GM23248 (cell line): ENCODE data around the gene UST. TPM values are rescaled to one million over a fixed set of nuclear protein-coding genes. Genes with fewer than 3 reads are reported as not detected.

Experiments used
- DNase-seq: peaks from one replicate; pipeline ENCODE4 v3.0.0-alpha.2; 2015
- H2AFZ ChIP-seq: fragments of 200-600 bp; sonication (generic); 2 replicates; pipeline ENCODE4 v1.6.1; 2016; ENCODE audit warnings: antibody characterized with exemption
- H3F3A ChIP-seq: fragments of 200-600 bp; sonication (generic); 2 replicates; pipeline ENCODE4 v1.6.1; 2016; ENCODE audit warnings: mild to moderate bottlenecking, antibody characterized with exemption, mixed run types; ENCODE audit not compliant: insufficient read depth
- H3K27ac ChIP-seq: fragments of 200-600 bp; sonication (generic); 2 replicates; pipeline ENCODE4 v1.5.1; 2016; ENCODE audit warnings: mild to moderate bottlenecking
- H3K27me3 ChIP-seq: fragments of 200-600 bp; sonication (generic); replicated peaks from 2 replicates; pipeline ENCODE4 v1.6.1; 2016; ENCODE audit warnings: mild to moderate bottlenecking; ENCODE audit not compliant: insufficient read depth
- H3K36me3 ChIP-seq: fragments of 200-600 bp; sonication (generic); 2 replicates; pipeline ENCODE4 v1.6.1; 2016; ENCODE audit warnings: low read depth, mild to moderate bottlenecking
- H3K4me1 ChIP-seq: fragments of 200-600 bp; sonication (generic); 2 replicates; pipeline ENCODE4 v1.6.1; 2016; ENCODE audit warnings: mild to moderate bottlenecking; ENCODE audit not compliant: insufficient read depth
- H3K4me2 ChIP-seq: fragments of 200-600 bp; sonication (generic); one replicate; pipeline ENCODE4 v1.6.1; 2016; ENCODE audit warnings: mild to moderate bottlenecking; ENCODE audit not compliant: unreplicated experiment
- H3K4me3 ChIP-seq: fragments of 200-600 bp; sonication (generic); 2 replicates; pipeline ENCODE4 v1.5.1; 2016; ENCODE audit warnings: mild to moderate bottlenecking
- H3K79me2 ChIP-seq: fragments of 200-600 bp; sonication (generic); 2 replicates; pipeline ENCODE4 v1.6.1; 2016; ENCODE audit warnings: mild to moderate bottlenecking; ENCODE audit not compliant: insufficient read depth
- H3K9ac ChIP-seq: fragments of 200-600 bp; sonication (generic); 2 replicates; pipeline ENCODE4 v1.6.1; 2016; ENCODE audit warnings: mild to moderate bottlenecking
- H3K9me2 ChIP-seq: fragments of 200-600 bp; sonication (generic); 2 replicates; pipeline ENCODE4 v1.6.1; 2016; ENCODE audit warnings: mixed run types, mild to moderate bottlenecking, moderate library complexity; ENCODE audit not compliant: insufficient read depth
- H3K9me3 ChIP-seq: fragments of 200-600 bp; sonication (generic); one replicate; pipeline ENCODE4 v1.6.1; 2017; ENCODE audit warnings: low read depth
- H4K20me1 ChIP-seq: fragments of 200-600 bp; sonication (generic); 2 replicates; pipeline ENCODE4 v1.6.0; 2016; ENCODE audit not compliant: insufficient read depth
- EZH2 ChIP-seq: fragments of 200-600 bp; sonication (generic); IDR thresholded peaks from 2 replicates; pipeline ENCODE4 v1.6.1; 2018; ENCODE audit warnings: antibody characterized with exemption, mild to moderate bottlenecking; ENCODE audit not compliant: insufficient read depth, poor library complexity, severe bottlenecking
- EZH2phosphoT487 ChIP-seq: fragments of 200-600 bp; sonication (generic); IDR thresholded peaks from 2 replicates; pipeline ENCODE4 v1.6.1; 2018; ENCODE audit warnings: antibody characterized with exemption, moderate library complexity, mild to moderate bottlenecking, low read depth; ENCODE audit not compliant: insufficient read depth
- WGBS, 2 experiments: methylation state at CpG; one replicate each; pipeline ENCODE4 v1.1.6; 2015 to 2017; ENCODE audit warnings: low lambda C conversion rate in 2 of 2, low coverage in 1 of 2; ENCODE audit errors: missing lambda C conversion rate in 2 of 2; 5-methylcytosine and 5-hydroxymethylcytosine counted together
- in situ Hi-C: fragments of 300-500 bp; cut with MboI; formaldehyde crosslinking; loops from 2 replicates; pipeline ENCODE4 v1.15.0; 2020
- polyA plus RNA-seq: library from polyadenylated mRNA; unstranded; fragments of >200 nt; fragmentation: Nextera tagmentation; extraction: Ambion mirVana; gene quantifications from 2 replicates; pipeline ENCODE4 v1.2.1, GENCODE V29; 2016
- total RNA-seq: library from RNA; depleted of rRNA; stranded (reverse); fragments of >200 nt; shearing (Covaris generic); gene quantifications from 2 replicates; pipeline ENCODE4 v1.2.3, GENCODE V29; 2014

The UST gene
- total and polyA plus RNA-seq, 2 experiments from 2014 or later = 10.1 to 23.3 TPM

- no peak for DNase-seq
- H3K4me1 ChIP-seq = peaks cover 23% of the 10 kb centered on the region
- no peak overlapping the region for H3K4me2 ChIP-seq
- 87 to 88% methylated on average over 5 of the region's 5 CpGs for WGBS, 2 experiments
- peaks cover 12% of the 10 kb centered on the region for H3F3A ChIP-seq
- no peak overlapping the region for H3K4me3 ChIP-seq
- H3K27ac ChIP-seq = no peak overlapping the region
- no peaks in the 10 kb centered on the region for H3K36me3 ChIP-seq
- no peaks in the 10 kb centered on the region for H3K27me3 ChIP-seq
- TF ChIP-seq EZH2 = no peak
- TF ChIP-seq EZH2phosphoT487 = no peak
- no peaks in the 10 kb centered on the region for H3K9me3 ChIP-seq
- H3K9ac ChIP-seq = no peak overlapping the region
- H2AFZ ChIP-seq = no peak overlapping the region
- in situ Hi-C loops = no loop called here
- no peaks in the 10 kb centered on the region for H3K9me2 ChIP-seq
- peaks cover 9% of the 10 kb centered on the region for H4K20me1 ChIP-seq
- H3K79me2 ChIP-seq = peaks cover 59% of the 10 kb centered on the region
Measured at GRCh38 chr6:148840256-148840655, 93.4 kb downstream of the UST start.

- Histone ChIP-seq H3K4me3 (no peak overlapping the region), H3K9me2 (no peaks in the 10 kb centered on the region), H3K27ac (no peak overlapping the region), H3K79me2 (peaks cover 65% of the 10 kb centered on the region), H3K4me1 (peaks cover 3% of the 10 kb centered on the region), H3K27me3 (no peaks in the 10 kb centered on the region), H3F3A (no peaks in the 10 kb centered on the region), H4K20me1 (peaks cover 6% of the 10 kb centered on the region), H3K9ac (no peak overlapping the region), H3K36me3 (no peaks in the 10 kb centered on the region), H3K4me2 (no peak overlapping the region), H3K9me3 (no peaks in the 10 kb centered on the region), H2AFZ (no peak overlapping the region)
- 60 to 67% methylated on average over 12 of the region's 12 CpGs for WGBS, 2 experiments
- DNase-seq = peak; percentile 40
- in situ Hi-C loops = no loop called here
- TF ChIP-seq EZH2phosphoT487 (no peak), EZH2 (no peak)
Measured at GRCh38 chr6:148842296-148843019, 95.6 kb downstream of the UST start.

- H3K4me1 ChIP-seq = peaks cover 3% of the 10 kb centered on the region; the same call in 1 of the 2 replicates
- in situ Hi-C loops = no loop called here
- no peak overlapping the region for H3K4me2 ChIP-seq
- no peak for DNase-seq
- peaks cover 6% of the 10 kb centered on the region; the same call in 1 of the 2 replicates for H4K20me1 ChIP-seq
- H3K36me3 ChIP-seq = no peaks in the 10 kb centered on the region
- no peak overlapping the region for H2AFZ ChIP-seq
- no peaks in the 10 kb centered on the region for H3K9me3 ChIP-seq
- H3K9ac ChIP-seq = no peak overlapping the region
- TF ChIP-seq EZH2phosphoT487 = no peak
- no peak for TF ChIP-seq EZH2
- no peak overlapping the region for H3K4me3 ChIP-seq
- H3K79me2 ChIP-seq = peaks cover 81% of the 10 kb centered on the region
- 27 to 50% methylated on average over 1 of the region's 1 CpG for WGBS, 2 experiments
- no peaks in the 10 kb centered on the region for H3F3A ChIP-seq
- no peaks in the 10 kb centered on the region for H3K9me2 ChIP-seq
- no peaks in the 10 kb centered on the region for H3K27me3 ChIP-seq
- H3K27ac ChIP-seq = no peak overlapping the region
Measured at GRCh38 chr6:148845464-148845863, 98.6 kb downstream of the UST start.

- WGBS, 2 experiments = 50 to 55% methylated on average over 4 of the region's 4 CpGs
- H3K27ac ChIP-seq = no peak overlapping the region
- in situ Hi-C loops = no loop called here
- no peak overlapping the region for H2AFZ ChIP-seq
- no peaks in the 10 kb centered on the region for H3K9me2 ChIP-seq
- no peaks in the 10 kb centered on the region for H3K36me3 ChIP-seq
- peaks cover 3% of the 10 kb centered on the region; the same call in 1 of the 2 replicates for H3K4me1 ChIP-seq
- no peak overlapping the region for H3K4me3 ChIP-seq
- no peaks in the 10 kb centered on the region for H3K27me3 ChIP-seq
- no peaks in the 10 kb centered on the region for H3F3A ChIP-seq
- H3K9ac ChIP-seq = no peak overlapping the region
- DNase-seq = peak; percentile 43
- H3K79me2 ChIP-seq = peaks cover 81% of the 10 kb centered on the region
- TF ChIP-seq EZH2 (no peak), EZH2phosphoT487 (no peak)
- no peaks in the 10 kb centered on the region for H3K9me3 ChIP-seq
- H3K4me2 ChIP-seq = no peak overlapping the region
- H4K20me1 ChIP-seq = peaks cover 6% of the 10 kb centered on the region; the same call in 1 of the 2 replicates
Measured at GRCh38 chr6:148846778-148847761, 100.2 kb downstream of the UST start.
